Measurements from ENCODE around the gene TUBG1. TPM values are rescaled to one million over a fixed set of nuclear protein-coding genes. Genes with fewer than 3 reads are reported as not detected.

The TUBG1 gene
- total and polyA plus RNA-seq, 9 of the 15 experiments (the other 6 are each of a cell fraction or from before 2014, with no cell fraction given), result 33.1 to 147 (median 66.0) TPM

- TF ChIP-seq CHD2 (IDR thresholded peaks at IDR 0.05; ENCODE audit: low read depth, low read length) (0 out of 2 replicates have a peak, but pooled peaks have one; percentile 21), ZNF512 (tag; IDR thresholded peaks at IDR 0.05) (no peak), E2F8 (IDR thresholded peaks at IDR 0.05; ENCODE audit: low read depth, partially characterized antibody) (no peak), E2F6 (IDR thresholded peaks at IDR 0.05; ENCODE audit: borderline replicate concordance in 1 of 2, extremely low read depth in 1 of 2, insufficient read depth in 1 of 2, insufficient read length in 1 of 2, low read depth in 1 of 2, low read length in 1 of 2, poor library complexity in 1 of 2, severe bottlenecking in 1 of 2) (peak; percentile 91 to 94), POLR2AphosphoS2 (IDR thresholded peaks at IDR 0.05; ENCODE audit: low read length) (peak; percentile 46; the same call in 1 of the 2 replicates), ZNF384 (IDR thresholded peaks at IDR 0.05; ENCODE audit: low read depth, low read length) (0 out of 2 replicates have a peak, but pooled peaks have one; percentile 9), ETV1 (tag; conservative IDR thresholded peaks at IDR 0.05; ENCODE audit: low read depth) (peak; percentile 50; the same call in 1 of the 2 replicates), PRMT5 (CRISPR knock-in tag; IDR thresholded peaks at IDR 0.05) (no peak), DIDO1 (tag; IDR thresholded peaks at IDR 0.05; ENCODE audit: low read depth) (no peak), ZNF511 (CRISPR knock-in tag; IDR thresholded peaks at IDR 0.05) (no peak), TCF7L2 (IDR thresholded peaks at IDR 0.05; ENCODE audit: low read depth, low read length) (no peak), CEBPZ (IDR thresholded peaks at IDR 0.05; ENCODE audit: borderline replicate concordance, low read depth, low read length) (no peak), MXI1 (IDR thresholded peaks at IDR 0.05; ENCODE audit: low read depth, low read length) (peak; percentile 10; the same call in 1 of the 2 replicates), ZNF444 (CRISPR knock-in tag; IDR thresholded peaks at IDR 0.05) (no peak), RBFOX2 (IDR thresholded peaks at IDR 0.05; ENCODE audit: low read depth, low read length) (peak; percentile 95), SRF (CRISPR knock-in tag; IDR thresholded peaks at IDR 0.05) (peak in 1 of 2 experiments; percentile 62; a peak in 1 of 4 replicates)
Measured at GRCh38 chr17:42609182-42609813, at the start of gene TUBG1, which contains the start of gene RETREG3 (continued).
